D721Med (cell line): Measurements from ENCODE around the gene TMEM185A.
"Not testable (repeated sequence)": the region's sequence is repeated elsewhere in the genome, so short reads cannot be mapped to it uniquely, and the experiment has no call there.

Source experiments
- DNase-seq: peaks from one replicate; pipeline ENCODE4 v3.0.0; 2011; ENCODE audit warnings: low spot score; ENCODE audit not compliant: insufficient read length
- FAIRE-seq: peaks from 2 replicates; lab custom pipeline; 2011; peaks lifted over from hg19 to GRCh38; lab: Jason Lieb, UNC
- CTCF ChIP-seq: IDR thresholded peaks from 2 replicates; pipeline ENCODE4 v1.5.1; 2012; ENCODE audit warnings: mild to moderate bottlenecking, control low read depth; ENCODE audit not compliant: insufficient read depth; ENCODE audit errors: missing control alignments

The TMEM185A gene

GRCh38 chrX:149633511-149633910, 1.9 kb upstream of the TMEM185A start:
- DNase-seq (no peak), FAIRE-seq (no peak)
- TF ChIP-seq CTCF, result no peak

- no peak for TF ChIP-seq CTCF
- no peak for FAIRE-seq
- DNase-seq, result no peak
These were observed 835 bp downstream of the TMEM185A start for GRCh38 chrX:149630681-149631233.

GRCh38 chrX:149629730-149630387, 1.7 kb downstream of the TMEM185A start:
- DNase-seq, result no peak
- no peak for FAIRE-seq
- no peak for TF ChIP-seq CTCF

- TF ChIP-seq CTCF, result no peak
- no peak for FAIRE-seq
These were observed 2.8 kb downstream of the TMEM185A start for GRCh38 chrX:149628768-149629167.

GRCh38 chrX:149628280-149628679, 3.3 kb downstream of the TMEM185A start:
- FAIRE-seq, result no peak
- TF ChIP-seq CTCF, result no peak
- DNase-seq, result no peak

More at GRCh38 chrX:149628768-149629167, 2.8 kb downstream of the TMEM185A start:
- DNase-seq, result no peak

GRCh38 chrX:149626829-149627228, 4.8 kb downstream of the TMEM185A start:
- DNase-seq, result not testable (repeated sequence)

GRCh38 chrX:149619662-149620061, 11.9 kb downstream of the TMEM185A start:
- FAIRE-seq, DNase-seq: not testable (repeated sequence)

More at GRCh38 chrX:149626829-149627228, 4.8 kb downstream of the TMEM185A start:
- FAIRE-seq, result not testable (repeated sequence)

GRCh38 chrX:149618871-149619270, 12.7 kb downstream of the TMEM185A start:
- no peak for TF ChIP-seq CTCF
- FAIRE-seq (no peak), DNase-seq (no peak)
